ENCODE data around the gene KHDC4. TPM values are rescaled to one million over a fixed set of nuclear protein-coding genes. Genes with fewer than 3 reads are reported as not detected.
A peak's percentile ranks its signal among the peaks of the same experiment; 100 is the strongest.

The KHDC4 gene
- total and polyA plus RNA-seq, 9 of the 15 experiments (the other 6 are each of a cell fraction or from before 2014, with no cell fraction given): 12.1 to 185 (median 65.6) TPM

GRCh38 chr1:155911156-155912055 is 22.8 kb downstream of the KHDC4 start, which contains the start of gene RIT1 (continued):
- peak in 1 of 3 experiments; percentile 12; a peak in 1 of 6 replicates for TF ChIP-seq CTCF (IDR thresholded peaks at IDR 0.05 in 2 of 3, conservative IDR thresholded peaks at IDR 0.05 in 1 of 3; ENCODE audit: insufficient read depth in 2 of 3, low read depth in 1 of 3, low read length in 3 of 3)
- TF ChIP-seq POLR2G (IDR thresholded peaks at IDR 0.05; ENCODE audit: low read depth, low read length): peak; percentile 93
- TF ChIP-seq ZMIZ1 (IDR thresholded peaks at IDR 0.05; ENCODE audit: low read depth in 2 of 2, low read length in 2 of 2): 0 out of 4 replicates have a peak, but pooled peaks of 1 of the 2 experiments have one; percentile 16
- TF ChIP-seq FIP1L1 (IDR thresholded peaks at IDR 0.05; ENCODE audit: low read depth, low read length, poor library complexity, severe bottlenecking): peak; percentile 30
- no peak for TF ChIP-seq ZNF282 (CRISPR knock-in tag; IDR thresholded peaks at IDR 0.05)
- TF ChIP-seq ZNF764 (CRISPR knock-in tag; IDR thresholded peaks at IDR 0.05; ENCODE audit: low read depth): no peak
- 0 out of 2 replicates have a peak, but pooled peaks have one; percentile 57 for TF ChIP-seq ELF2 (CRISPR knock-in tag; IDR thresholded peaks at IDR 0.05)
- TF ChIP-seq SOX6 (IDR thresholded peaks at IDR 0.05): peak; percentile 64
- TF ChIP-seq CXXC5 (CRISPR knock-in tag; IDR thresholded peaks at IDR 0.05): peak; percentile 80
- TF ChIP-seq ZNF124 (CRISPR knock-in tag; IDR thresholded peaks at IDR 0.05): no peak
- TF ChIP-seq TCF3 (CRISPR knock-in tag; IDR thresholded peaks at IDR 0.05): peak; percentile 38; the same call in 1 of the 2 replicates
- no peak for TF ChIP-seq FOXP1 (CRISPR knock-in tag; IDR thresholded peaks at IDR 0.05)
- peak; percentile 79 for TF ChIP-seq POLR2AphosphoS5 (IDR thresholded peaks at IDR 0.05; ENCODE audit: control insufficient read depth, insufficient read depth, low read depth, low read length)
- TF ChIP-seq ATF7 (IDR thresholded peaks at IDR 0.05): peak; percentile 38; the same call in 1 of the 2 replicates
- no peak for TF ChIP-seq POU5F1 (IDR thresholded peaks at IDR 0.05; ENCODE audit: borderline replicate concordance, low read depth, low read length, partially characterized antibody)
- peak; percentile 72 for TF ChIP-seq HNRNPLL (IDR thresholded peaks at IDR 0.05; ENCODE audit: low read depth, low read length, poor library complexity, severe bottlenecking)
- TF ChIP-seq MAZ (CRISPR knock-in tag; conservative IDR thresholded peaks at IDR 0.05 in 1 of 2, IDR thresholded peaks at IDR 0.05 in 1 of 2): peak; percentile 70 to 88
- TF ChIP-seq SP1 (CRISPR knock-in tag; IDR thresholded peaks at IDR 0.05): peak; percentile 72
- TF ChIP-seq PPARD (CRISPR knock-in tag; IDR thresholded peaks at IDR 0.05): no peak
- peak; percentile 60; the same call in 1 of the 2 replicates for TF ChIP-seq PHF8 (IDR thresholded peaks at IDR 0.05; ENCODE audit: borderline replicate concordance, low read length)
- TF ChIP-seq ZNF12 (CRISPR knock-in tag; IDR thresholded peaks at IDR 0.05): no peak
- TF ChIP-seq ZNF445 (CRISPR knock-in tag; IDR thresholded peaks at IDR 0.05; ENCODE audit: low read depth): no peak

Measured in K562 (cell line).